GM21529 (cell line): ENCODE data around the gene SPATC1L.
"Not testable (repeated sequence)": the region's sequence is repeated elsewhere in the genome, so short reads cannot be mapped to it uniquely, and the experiment has no call there.

ENCODE experiments used
- ATAC-seq: cut with Tn5 transposase; IDR thresholded peaks from one replicate; pipeline ENCODE4 v1.9.1; 2021; ENCODE audit not compliant: unreplicated experiment

The SPATC1L gene

GRCh38 chr21:46200877-46201803 is 16.9 kb upstream of the SPATC1L start:
- ATAC-seq = not testable (repeated sequence)

GRCh38 chr21:46199436-46200373 is 15.4 kb upstream of the SPATC1L start:
- no peak for ATAC-seq

- no peak for ATAC-seq
These were observed 12.5 kb upstream of the SPATC1L start for GRCh38 chr21:46196733-46197132.

- no peak for ATAC-seq
These were observed 11.4 kb upstream of the SPATC1L start for GRCh38 chr21:46195595-46196195.

GRCh38 chr21:46194374-46195334 is 10.4 kb upstream of the SPATC1L start:
- ATAC-seq = no peak

- ATAC-seq = no peak
These were observed 9.6 kb upstream of the SPATC1L start for GRCh38 chr21:46193829-46194373.

GRCh38 chr21:46191686-46192575 is 7.7 kb upstream of the SPATC1L start:
- no peak for ATAC-seq

- ATAC-seq = no peak
These were observed 7.0 kb upstream of the SPATC1L start for GRCh38 chr21:46191257-46191685.

GRCh38 chr21:46190491-46191131 is 6.4 kb upstream of the SPATC1L start:
- ATAC-seq = no peak

GRCh38 chr21:46189959-46190490 is 5.8 kb upstream of the SPATC1L start:
- no peak for ATAC-seq

GRCh38 chr21:46189213-46189958 is 5.1 kb upstream of the SPATC1L start:
- no peak for ATAC-seq

GRCh38 chr21:46188226-46189212 is 4.3 kb upstream of the SPATC1L start:
- ATAC-seq = no peak

GRCh38 chr21:46187814-46188213 is 3.6 kb upstream of the SPATC1L start:
- ATAC-seq = no peak

GRCh38 chr21:46187261-46187660 is 3.0 kb upstream of the SPATC1L start:
- ATAC-seq = no peak

GRCh38 chr21:46185716-46186115 is 1.5 kb upstream of the SPATC1L start:
- ATAC-seq = no peak
